PFSK-1 (cell line): ENCODE data around the gene PC.

ENCODE experiments used
- FOXP2 ChIP-seq: optimal IDR thresholded peaks from 2 replicates; pipeline ENCODE3; 2011; ENCODE audit warnings: borderline replicate concordance, control low read depth, inconsistent platforms; ENCODE audit not compliant: insufficient read depth; ENCODE audit errors: extremely low read length, extremely low read depth
- POLR2AphosphoS5 ChIP-seq: IDR thresholded peaks from 2 replicates; pipeline ENCODE4 v1.6.1; 2012; ENCODE audit warnings: low read depth, mild to moderate bottlenecking, control low read depth, low read length, moderate library complexity
- SIN3A ChIP-seq: IDR thresholded peaks from 2 replicates; pipeline ENCODE4 v1.6.1; 2012; ENCODE audit warnings: mild to moderate bottlenecking, low read length, moderate library complexity, borderline replicate concordance; ENCODE audit not compliant: insufficient read depth
- TAF1 ChIP-seq: IDR thresholded peaks from 2 replicates; pipeline ENCODE4 v1.6.1; 2012; ENCODE audit warnings: low read length, control low read depth, borderline replicate concordance; ENCODE audit not compliant: insufficient read depth
- TF ChIP-seq, protein P1 (sequence below), 2 experiments: IDR thresholded peaks; 2 replicates each; pipeline versions ENCODE4 v1.6.1 to v1.8.0; 2011 to 2012; ENCODE audit warnings: low read depth in 2 of 2, low read length in 2 of 2, control low read depth in 1 of 2, inconsistent platforms in 1 of 2, mild to moderate bottlenecking in 1 of 2, moderate library complexity in 1 of 2; ENCODE audit not compliant: insufficient read depth in 1 of 2

- no peak for TF ChIP-seq POLR2AphosphoS5
- TF ChIP-seq, protein P1, sequence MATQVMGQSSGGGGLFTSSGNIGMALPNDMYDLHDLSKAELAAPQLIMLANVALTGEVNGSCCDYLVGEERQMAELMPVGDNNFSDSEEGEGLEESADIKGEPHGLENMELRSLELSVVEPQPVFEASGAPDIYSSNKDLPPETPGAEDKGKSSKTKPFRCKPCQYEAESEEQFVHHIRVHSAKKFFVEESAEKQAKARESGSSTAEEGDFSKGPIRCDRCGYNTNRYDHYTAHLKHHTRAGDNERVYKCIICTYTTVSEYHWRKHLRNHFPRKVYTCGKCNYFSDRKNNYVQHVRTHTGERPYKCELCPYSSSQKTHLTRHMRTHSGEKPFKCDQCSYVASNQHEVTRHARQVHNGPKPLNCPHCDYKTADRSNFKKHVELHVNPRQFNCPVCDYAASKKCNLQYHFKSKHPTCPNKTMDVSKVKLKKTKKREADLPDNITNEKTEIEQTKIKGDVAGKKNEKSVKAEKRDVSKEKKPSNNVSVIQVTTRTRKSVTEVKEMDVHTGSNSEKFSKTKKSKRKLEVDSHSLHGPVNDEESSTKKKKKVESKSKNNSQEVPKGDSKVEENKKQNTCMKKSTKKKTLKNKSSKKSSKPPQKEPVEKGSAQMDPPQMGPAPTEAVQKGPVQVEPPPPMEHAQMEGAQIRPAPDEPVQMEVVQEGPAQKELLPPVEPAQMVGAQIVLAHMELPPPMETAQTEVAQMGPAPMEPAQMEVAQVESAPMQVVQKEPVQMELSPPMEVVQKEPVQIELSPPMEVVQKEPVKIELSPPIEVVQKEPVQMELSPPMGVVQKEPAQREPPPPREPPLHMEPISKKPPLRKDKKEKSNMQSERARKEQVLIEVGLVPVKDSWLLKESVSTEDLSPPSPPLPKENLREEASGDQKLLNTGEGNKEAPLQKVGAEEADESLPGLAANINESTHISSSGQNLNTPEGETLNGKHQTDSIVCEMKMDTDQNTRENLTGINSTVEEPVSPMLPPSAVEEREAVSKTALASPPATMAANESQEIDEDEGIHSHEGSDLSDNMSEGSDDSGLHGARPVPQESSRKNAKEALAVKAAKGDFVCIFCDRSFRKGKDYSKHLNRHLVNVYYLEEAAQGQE (IDR thresholded peaks at IDR 0.05; ENCODE audit: insufficient read depth in 1 of 2, low read depth in 2 of 2, low read length in 2 of 2): no peak
- no peak for TF ChIP-seq SIN3A
- no peak for TF ChIP-seq FOXP2
- no peak for TF ChIP-seq TAF1
Observed at GRCh38 chr11:66860449-66860831, 97.7 kb downstream of the PC start.
